GM11168 (cell line): Measurements from ENCODE around the gene GNG7.
"Not testable (repeated sequence)": the region's sequence is repeated elsewhere in the genome, so short reads cannot be mapped to it uniquely, and the experiment has no call there.

Experiments used
- in situ Hi-C: fragments of 300-500 bp; cut with MboI; formaldehyde crosslinking; loops from one replicate; pipeline ENCODE4 v1.12.0; 2022; ENCODE audit warnings: low sequenced_read_pairs; ENCODE audit not compliant: unreplicated experiment

The GNG7 gene

DNA sequence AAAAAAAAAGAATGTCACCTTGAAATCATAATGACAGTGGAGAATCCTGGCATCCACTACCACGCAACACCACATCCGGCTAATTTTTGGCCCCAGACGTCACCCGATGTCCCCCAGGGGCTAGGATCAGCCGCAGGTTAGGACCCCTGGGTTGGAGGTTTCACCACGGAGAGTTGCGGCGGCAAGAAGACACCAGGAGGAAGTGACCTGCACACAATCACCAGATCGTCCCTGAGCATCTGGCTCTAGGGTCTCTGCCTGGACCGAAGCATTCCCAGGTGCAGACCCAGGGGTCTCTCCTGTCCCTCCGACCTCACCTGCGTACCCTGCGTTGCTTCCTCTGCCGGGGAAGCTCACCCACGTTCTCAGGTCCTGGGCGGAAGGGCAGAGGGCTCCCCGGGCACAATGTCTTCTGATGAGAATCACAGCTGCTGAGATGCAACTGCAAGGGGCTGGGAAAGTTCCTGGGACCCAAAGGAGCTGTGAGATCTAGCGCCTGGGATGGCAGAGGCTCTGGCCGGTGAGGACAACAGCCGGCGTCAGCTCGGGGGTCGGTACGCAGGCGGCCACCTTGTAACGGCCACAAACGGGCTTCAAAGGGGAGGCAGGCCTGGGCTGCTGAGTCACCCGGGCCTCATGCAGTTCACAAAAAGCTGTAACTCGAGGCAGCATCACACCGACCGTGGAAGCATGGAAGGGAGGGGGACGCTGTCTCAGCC, 115.3 kb downstream of the GNG7 start:
- in situ Hi-C loops, result no loop called here

GRCh38 chr19:2586196-2586595, 116.3 kb downstream of the GNG7 start:
- in situ Hi-C loops, result no loop called here

DNA sequence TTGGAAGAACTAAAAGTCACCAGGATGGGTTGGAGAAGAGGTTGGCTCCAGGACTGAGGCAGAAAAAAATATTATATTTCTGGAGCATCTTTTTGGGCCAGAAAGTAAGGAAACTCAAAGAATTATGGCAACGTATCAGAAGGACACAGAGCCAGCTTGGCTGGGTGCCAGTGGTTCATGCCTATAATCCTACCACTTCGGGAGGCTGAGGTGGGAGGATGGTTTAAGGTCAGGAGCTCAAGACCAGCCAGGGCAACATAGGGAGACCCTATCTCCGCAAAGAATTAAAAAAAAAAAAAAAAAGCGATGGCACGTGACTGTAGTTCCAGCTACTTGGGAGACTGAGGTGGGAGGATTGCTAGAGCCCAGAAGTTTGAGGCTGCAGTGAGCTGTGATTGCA, 118.5 kb downstream of the GNG7 start:
- in situ Hi-C loops, result no loop called here

DNA sequence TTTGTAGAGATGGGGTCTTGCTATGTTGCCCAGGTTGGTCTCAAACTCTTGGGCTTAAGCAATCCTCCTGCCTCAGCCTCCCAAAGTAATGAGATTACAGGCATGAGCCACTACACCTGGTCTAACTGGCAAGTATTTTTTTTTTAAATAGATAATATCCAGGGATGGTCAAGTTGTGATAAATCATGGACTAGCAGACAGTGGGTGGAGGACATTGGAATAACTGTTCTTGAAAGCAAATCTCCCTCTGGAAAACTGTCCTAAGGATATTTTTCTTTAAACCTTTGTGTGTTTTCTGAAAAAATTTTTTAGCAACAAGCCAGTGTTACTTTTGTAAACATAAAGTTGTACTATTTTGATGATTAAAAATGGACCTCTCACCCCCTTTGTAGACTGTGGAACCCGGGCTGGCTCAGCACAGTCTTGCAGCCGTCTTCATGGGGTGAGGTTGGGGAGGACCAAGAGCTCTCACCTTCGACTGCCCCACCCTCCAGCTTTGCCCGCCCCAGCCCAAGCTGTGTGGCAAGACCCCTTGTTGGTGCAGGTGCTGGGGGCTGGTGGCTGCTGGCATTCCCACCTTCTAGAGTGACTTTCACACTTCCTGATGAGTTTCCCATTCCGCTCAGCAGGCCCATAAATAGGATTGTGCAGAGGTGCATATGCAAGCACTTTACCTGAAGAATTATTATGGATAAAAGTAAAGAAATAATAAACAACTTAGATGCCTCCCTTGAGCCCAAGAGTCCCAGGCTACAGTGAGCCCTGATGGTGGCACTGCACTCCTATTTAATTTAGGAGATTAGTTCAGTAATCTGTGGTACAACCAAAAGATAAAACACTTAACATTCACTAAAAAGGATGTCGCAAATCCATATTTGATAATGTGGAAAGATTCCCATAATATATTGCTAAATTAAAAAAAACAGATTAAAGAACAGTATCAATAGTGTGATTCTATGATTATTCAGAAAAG, 119.2 kb downstream of the GNG7 start:
- in situ Hi-C loops, result no loop called here

DNA sequence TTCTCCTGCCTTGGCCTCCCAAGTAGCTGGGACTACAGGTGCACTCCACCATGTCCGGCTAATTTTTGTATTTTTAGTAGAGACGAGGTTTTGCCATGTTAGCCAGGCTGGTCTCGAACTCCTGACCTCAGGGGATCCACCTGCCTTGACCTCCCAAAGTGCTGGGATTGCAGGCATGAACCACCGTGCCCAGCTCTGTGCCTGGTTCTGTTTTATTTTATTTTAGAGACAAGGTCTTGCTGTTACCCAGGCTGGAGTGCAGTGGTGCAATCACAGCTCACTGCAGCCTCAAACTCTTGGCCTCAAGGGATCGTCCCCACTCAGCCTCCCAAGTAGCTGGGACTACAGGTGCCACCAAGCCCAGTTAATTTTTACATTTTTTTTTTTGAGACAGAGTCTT, 122.1 kb downstream of the GNG7 start:
- in situ Hi-C loops, result not testable (repeated sequence)

- in situ Hi-C loops, result no loop called here
Measured at GRCh38 chr19:2579678-2580280, 122.7 kb downstream of the GNG7 start.

- in situ Hi-C loops, result no loop called here
Measured at GRCh38 chr19:2578901-2579677, 123.4 kb downstream of the GNG7 start.

DNA sequence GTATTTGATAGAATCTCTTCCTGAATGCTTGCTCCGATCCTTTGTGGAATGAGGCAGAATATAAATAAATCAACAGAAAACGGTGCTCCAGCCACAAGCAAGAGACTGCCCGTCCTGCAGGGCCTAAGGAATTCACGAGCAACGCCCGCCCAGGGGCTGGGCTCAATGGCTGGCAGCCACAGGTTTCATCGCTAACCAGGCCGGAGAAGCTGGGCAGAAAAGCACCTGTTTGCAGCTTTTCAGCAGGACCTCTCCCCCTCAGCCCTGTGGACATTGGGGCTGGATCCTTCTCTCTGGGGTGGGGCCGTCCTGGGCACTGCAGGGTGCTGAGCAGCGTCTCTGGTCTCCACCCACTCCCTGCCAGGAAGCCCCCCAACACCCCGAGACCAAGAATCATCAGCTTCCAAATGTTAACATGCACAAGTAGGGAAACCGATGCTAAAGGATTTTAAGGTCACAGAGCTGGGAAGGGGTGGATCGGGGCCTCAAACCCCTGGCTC, 124.1 kb downstream of the GNG7 start:
- in situ Hi-C loops, result no loop called here

- in situ Hi-C loops, result no loop called here
Measured at GRCh38 chr19:2577722-2578335, 124.7 kb downstream of the GNG7 start.

- in situ Hi-C loops, result no loop called here
Measured at GRCh38 chr19:2575734-2576481, 126.6 kb downstream of the GNG7 start.

DNA sequence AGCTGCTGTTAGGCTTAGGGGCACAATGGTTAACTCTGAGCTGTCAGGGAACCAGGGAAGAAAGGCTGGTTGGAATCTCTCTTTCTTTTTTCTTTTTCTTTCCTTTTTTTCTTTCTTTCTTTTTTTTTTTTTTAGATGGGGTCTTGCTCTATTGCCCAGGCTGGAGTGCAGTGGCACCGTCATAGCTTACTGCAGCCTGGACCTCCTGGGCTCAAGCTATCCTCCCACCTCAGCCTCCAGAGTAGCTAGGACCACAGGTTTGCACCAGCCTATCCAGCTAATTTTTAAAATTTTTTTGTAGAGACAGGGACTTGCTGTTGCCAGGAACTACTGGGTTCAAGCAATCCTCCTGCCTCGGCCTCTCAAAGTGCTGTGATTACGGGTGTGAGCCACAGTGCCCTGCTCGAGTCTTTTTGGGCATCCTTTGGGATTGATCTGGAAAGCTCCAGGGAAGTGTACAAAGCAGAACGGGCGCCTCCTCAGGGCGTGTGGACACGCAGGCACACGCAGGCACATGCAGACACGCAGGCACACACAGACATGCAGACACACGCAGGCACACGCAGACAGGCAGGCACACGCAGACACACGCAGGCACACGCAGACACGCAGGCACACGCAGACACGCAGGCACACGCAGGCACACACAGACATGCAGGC, 127.4 kb downstream of the GNG7 start:
- in situ Hi-C loops, result no loop called here

DNA sequence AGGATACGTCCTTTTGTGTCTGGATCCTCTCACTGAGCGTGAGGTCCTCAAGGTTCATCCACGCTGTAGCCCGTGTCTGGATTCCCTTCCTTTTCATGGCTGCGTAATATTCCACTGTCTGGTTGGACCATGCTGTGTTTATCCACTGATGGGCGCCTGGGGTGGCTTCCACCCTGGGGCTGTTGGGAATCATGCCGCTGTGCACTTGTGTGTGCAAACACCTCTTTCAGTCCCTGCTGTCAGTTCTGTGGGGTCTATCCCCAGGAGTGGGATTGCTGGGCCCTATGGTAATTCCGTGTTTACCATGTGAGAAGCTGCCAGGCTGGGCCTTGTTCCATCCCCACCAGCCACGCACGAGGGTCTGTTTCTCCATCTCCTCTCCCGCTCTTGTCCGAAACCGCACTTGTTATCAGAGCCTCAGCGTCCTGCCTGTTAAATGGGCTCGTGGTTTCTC, 128.0 kb downstream of the GNG7 start:
- in situ Hi-C loops, result no loop called here

DNA sequence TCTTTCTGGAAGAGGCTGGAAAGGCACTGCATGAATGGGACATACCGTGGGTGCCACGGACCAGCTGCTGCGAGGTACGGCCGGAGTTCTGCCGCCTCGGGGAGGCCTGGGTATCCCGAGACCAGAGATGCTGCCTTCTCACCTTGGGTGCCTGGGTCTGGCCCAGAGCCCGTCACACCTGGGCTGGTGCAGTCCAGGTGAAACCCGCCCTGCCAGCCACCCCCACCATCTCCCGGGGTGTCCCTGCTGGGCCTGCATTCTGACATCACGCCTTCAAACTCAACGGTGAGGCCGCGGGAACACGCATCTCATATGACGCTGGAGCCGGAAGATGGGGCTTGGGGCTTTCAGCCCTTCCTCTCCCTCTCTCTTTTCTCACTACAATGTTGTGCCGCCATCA, 128.6 kb downstream of the GNG7 start:
- in situ Hi-C loops, result no loop called here

DNA sequence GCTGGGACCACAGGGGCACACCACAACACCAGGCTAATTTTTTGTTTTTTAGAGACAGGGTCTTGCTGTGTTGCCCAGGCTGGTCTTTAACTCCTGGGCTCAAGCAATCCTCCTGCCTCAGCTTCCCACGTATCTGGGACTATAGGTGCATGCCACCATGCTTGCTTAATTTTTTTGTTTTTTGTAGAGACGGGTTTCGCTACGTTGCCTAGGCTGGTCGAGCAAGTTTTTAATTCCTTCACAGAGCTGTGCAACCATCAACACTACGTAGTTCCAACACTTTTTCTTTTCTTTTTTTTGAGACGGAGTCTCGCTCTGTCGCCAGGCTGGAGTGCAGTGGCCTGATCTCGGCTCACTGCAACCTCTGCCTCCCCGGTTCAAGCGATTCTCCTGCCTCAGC, 130.3 kb downstream of the GNG7 start:
- in situ Hi-C loops, result not testable (repeated sequence)

DNA sequence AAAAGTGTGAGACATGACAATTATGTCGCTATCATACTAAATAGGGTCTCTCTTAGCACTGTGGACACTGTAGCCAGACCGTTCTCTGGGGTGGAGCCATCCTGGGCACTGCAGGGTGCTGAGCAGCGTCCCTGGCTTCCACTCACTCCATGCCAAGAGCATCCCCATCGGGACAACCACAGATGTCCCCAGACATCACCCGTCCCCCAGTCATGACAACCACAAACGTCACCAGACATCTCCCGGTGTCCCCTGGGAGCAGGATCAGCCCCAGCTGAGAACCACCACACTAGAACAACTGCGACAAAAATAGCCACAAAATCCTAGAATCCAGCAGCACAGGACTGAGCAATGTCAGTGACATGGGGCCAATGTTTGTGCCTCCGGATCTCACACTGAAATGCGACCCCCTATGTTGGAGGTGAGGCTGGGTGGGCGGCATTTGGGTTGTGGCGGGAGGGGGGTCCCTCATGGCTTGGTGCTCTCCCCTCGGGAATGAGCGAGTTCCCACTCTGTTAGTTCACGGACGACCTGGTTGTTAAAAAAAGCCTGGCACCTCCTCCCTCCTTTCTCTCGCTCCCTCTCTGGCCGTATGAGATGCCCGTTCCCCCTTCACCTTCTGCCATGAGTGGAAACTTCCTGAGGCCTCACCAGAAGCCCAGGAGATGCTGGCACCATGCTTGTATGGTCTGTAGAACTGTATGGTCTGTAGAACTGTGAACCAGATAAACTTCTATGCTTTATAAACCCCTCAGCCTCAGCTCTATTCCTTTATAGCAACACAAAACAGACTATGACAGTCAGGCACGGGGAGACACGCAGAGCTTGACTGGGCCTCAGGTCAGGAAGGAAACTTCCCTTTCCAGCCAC, 132.7 kb downstream of the GNG7 start:
- in situ Hi-C loops, result no loop called here

DNA sequence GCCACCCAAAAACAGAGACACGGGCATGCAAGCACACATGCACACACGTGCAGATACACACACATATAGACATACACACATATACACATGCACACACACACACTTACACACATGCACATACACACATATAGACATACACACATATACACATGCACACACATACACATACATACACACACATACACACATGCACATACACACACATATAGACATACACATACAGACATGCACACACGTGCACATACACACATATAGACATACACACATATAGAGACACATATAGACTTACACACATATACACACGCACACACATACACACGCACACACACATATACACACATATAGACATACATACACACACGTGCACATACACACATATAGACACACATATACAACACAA, 134.5 kb downstream of the GNG7 start:
- in situ Hi-C loops, result no loop called here

GRCh38 chr19:2567580-2567979, 134.9 kb downstream of the GNG7 start:
- in situ Hi-C loops, result no loop called here
